B cell (primary cell): Measurements from ENCODE around the gene SFMBT2. TPM values are rescaled to one million over a fixed set of nuclear protein-coding genes. Genes with fewer than 3 reads are reported as not detected.

Experiments
- ATAC-seq: fragments of 200-7000 bp; cut with Tn5 transposase; one replicate; pipeline ENCODE4 v1.10.0; 2021; ENCODE audit warnings: low read depth, mild to moderate bottlenecking, moderate number of reproducible peaks, moderate library complexity
- CTCF ChIA-PET: fragments of 350-600 bp; sonication (Branson Sonifier 250); formaldehyde crosslinking; loops from one replicate; lab custom pipeline; 2021; ENCODE audit warnings: antibody characterized with exemption, inconsistent platforms; lab: Charles Lee
- POLR2A ChIA-PET: fragments of 350-600 bp; sonication (Branson Sonifier 250); formaldehyde crosslinking; loops from one replicate; lab custom pipeline; 2021; ENCODE audit warnings: antibody characterized with exemption; lab: Charles Lee
- DNase-seq: peaks from one replicate; pipeline ENCODE4 v3.0.0; 2013
- H2AFZ ChIP-seq: 2 replicates; pipeline ENCODE4 v1.6.1; 2012; ENCODE audit warnings: mild to moderate bottlenecking, low read depth, low read length; ENCODE audit not compliant: insufficient read depth, poor library complexity, severe bottlenecking
- H3K27ac ChIP-seq, 2 donors: 1 replicate in 1 of 2; 2 replicates in 1 of 2; pipeline ENCODE4 v1.5.1; 2012 to 2013; ENCODE audit warnings: low read length in 2 of 2, mild to moderate bottlenecking in 2 of 2, moderate library complexity in 1 of 2
- H3K27me3 ChIP-seq, 4 experiments: fragments of 200-600 bp in 1 of 4; sonication (generic) in 1 of 4; replicated peaks in 1 of 4; 1 replicate in 2 of 4; 2 replicates in 2 of 4; pipeline versions ENCODE4 v1.6.1 to v1.7.0; 2013 to 2016; ENCODE audit warnings: low read length in 3 of 4, mild to moderate bottlenecking in 2 of 4, mixed read lengths in 1 of 4, moderate library complexity in 1 of 4; ENCODE audit not compliant: insufficient read depth in 4 of 4, control insufficient read depth in 3 of 4; ENCODE audit errors: control extremely low read depth in 1 of 4
- H3K36me3 ChIP-seq, 2 experiments: replicated peaks in 1 of 2; 1 replicate in 1 of 2; 2 replicates in 1 of 2; pipeline versions ENCODE4 v1.6.1 to v1.7.1; 2013; ENCODE audit warnings: low read length in 1 of 2; ENCODE audit not compliant: insufficient read depth in 2 of 2, control insufficient read depth in 1 of 2; ENCODE audit errors: control extremely low read depth in 1 of 2, extremely low read depth in 1 of 2
- H3K4me1 ChIP-seq, 2 donors: fragments of 200-600 bp in 1 of 2; sonication (generic) in 1 of 2; 1 replicate in 1 of 2; 2 replicates in 1 of 2; pipeline versions ENCODE4 v1.5.1 to v1.6.1; 2013 to 2017; ENCODE audit warnings: low read length in 2 of 2; ENCODE audit not compliant: control insufficient read depth in 2 of 2, insufficient read depth in 2 of 2
- H3K4me2 ChIP-seq: replicated peaks from 2 replicates; pipeline ENCODE3; 2012; ENCODE audit warnings: mild to moderate bottlenecking, low read depth, low read length; ENCODE audit not compliant: poor library complexity, severe bottlenecking
- H3K4me3 ChIP-seq, 5 experiments: fragments of 200-600 bp in 1 of 5; sonication (generic) in 1 of 5; 1 replicate in 3 of 5; 2 replicates in 2 of 5; pipeline versions ENCODE4 v1.5.1 to v1.7.0; 2011 to 2016; ENCODE audit warnings: low read length in 4 of 5, mild to moderate bottlenecking in 4 of 5, low read depth in 2 of 5, control low read depth in 1 of 5, moderate library complexity in 1 of 5; ENCODE audit not compliant: insufficient read depth in 1 of 5; ENCODE audit errors: control extremely low read depth in 1 of 5, extremely low read depth in 1 of 5
- H3K79me2 ChIP-seq: fragments of 200-600 bp; sonication (generic); one replicate; pipeline ENCODE4 v1.6.0; 2016; ENCODE audit warnings: low read length; ENCODE audit not compliant: control insufficient read depth, insufficient read depth
- H3K9ac ChIP-seq: fragments of 200-600 bp; sonication (generic); 2 replicates; pipeline ENCODE4 v1.6.1; 2017; ENCODE audit warnings: mild to moderate bottlenecking, low read length, moderate library complexity
- H3K9me3 ChIP-seq, 3 donors: one replicate each; pipeline versions ENCODE4 v1.6.1 to v1.7.1; 2013; ENCODE audit warnings: low read length in 2 of 3; ENCODE audit not compliant: control insufficient read depth in 2 of 3, insufficient read depth in 1 of 3; ENCODE audit errors: control extremely low read depth in 1 of 3
- H4K20me1 ChIP-seq: 2 replicates; pipeline ENCODE4 v1.6.0; 2012; ENCODE audit warnings: mild to moderate bottlenecking, low read length; ENCODE audit not compliant: insufficient read depth, control insufficient read depth, poor library complexity, severe bottlenecking
- H3K27ac Mint-ChIP-seq: one replicate; pipeline ENCODE4 v1.8.0; 2021; ENCODE audit warnings: mixed read lengths
- H3K27me3 Mint-ChIP-seq: one replicate; pipeline ENCODE4 v1.8.0; 2021; ENCODE audit warnings: mixed read lengths
- H3K4me1 Mint-ChIP-seq: one replicate; pipeline ENCODE4 v1.8.0; 2021; ENCODE audit warnings: mixed read lengths
- H3K4me3 Mint-ChIP-seq: one replicate; pipeline ENCODE4 v1.8.0; 2021; ENCODE audit warnings: mixed read lengths
- H3K9me3 Mint-ChIP-seq: one replicate; pipeline ENCODE4 v1.8.0; 2022; ENCODE audit warnings: mixed read lengths; ENCODE audit not compliant: insufficient read depth
- CTCF ChIP-seq: fragments of 200-600 bp; IDR thresholded peaks from one replicate; pipeline ENCODE4 v1.8.0; 2022; ENCODE audit warnings: antibody characterized with exemption, mild to moderate bottlenecking
- WGBS: methylation state at CpG from one replicate; pipeline ENCODE4 v1.1.5; 2013; ENCODE audit warnings: missing lambda C conversion rate; ENCODE audit not compliant: insufficient coverage; 5-methylcytosine and 5-hydroxymethylcytosine counted together
- intact Hi-C: fragments of 100-400 bp; cut with micrococcal nuclease; formaldehyde crosslinking; loops from one replicate; pipeline ENCODE4 v1.10.0; 2022
- polyA plus RNA-seq: library from polyadenylated mRNA; depleted of rRNA; stranded (reverse); fragments of >200 nt; gene quantifications from 2 replicates; pipeline ENCODE4 v1.2.3, GENCODE V29; 2012
- total RNA-seq, 2 donors: library from RNA; stranded (reverse); fragments of 120-200 nt in 1 of 2; gene quantifications; 1 replicate in 1 of 2; 2 replicates in 1 of 2; pipeline versions ENCODE4 v1.2.3 to v1.2.4, GENCODE V29; 2013 to 2022

SFMBT2 gene
- total and polyA plus RNA-seq, 2 donors (not counting 1 experiment from before 2014, with no cell fraction given): 2.3 to 24.0 TPM

GRCh38 chr10:7285522-7286322 lies 125.1 kb downstream of the SFMBT2 start:
- no peak for DNase-seq
- CTCF ChIA-PET: no interaction called here
- no peak overlapping the region for H3K27ac Mint-ChIP-seq

More at GRCh38 chr10:7285522-7286322, 125.1 kb downstream of the SFMBT2 start:
- POLR2A ChIA-PET: no interaction called here
- H3K4me2 ChIP-seq: no peak overlapping the region
- no peak overlapping the region for H3K4me3 ChIP-seq
- no peaks in the 10 kb centered on the region for H3K9me3 ChIP-seq
- ATAC-seq: no peak
- H3K4me1 ChIP-seq: no peaks in the 10 kb centered on the region
- Mint-ChIP-seq H3K9me3 (no peaks in the 10 kb centered on the region), H3K4me1 (peaks cover 2% of the 10 kb centered on the region), H3K4me3 (no peak overlapping the region), H3K27me3 (no peaks in the 10 kb centered on the region)
- intact Hi-C loops: no loop called here
- no peak overlapping the region for H2AFZ ChIP-seq
- TF ChIP-seq CTCF: no peak
- H3K36me3 ChIP-seq: no peaks in the 10 kb centered on the region
- H3K79me2 ChIP-seq: peaks cover 33% of the 10 kb centered on the region
- H3K9ac ChIP-seq: no peak overlapping the region
- no peaks in the 10 kb centered on the region for H4K20me1 ChIP-seq
- no CpG with 5 or more reads among the region's 6 CpGs for WGBS
- H3K27me3 ChIP-seq: no peaks in the 10 kb centered on the region
- H3K27ac ChIP-seq: no peak overlapping the region
